ENCODE data around the gene TMEM150C. TPM values are rescaled to one million over a fixed set of nuclear protein-coding genes. Genes with fewer than 3 reads are reported as not detected.

Gene TMEM150C
- total RNA-seq, 2 experiments from 2014 or later = not detected

GRCh38 chr4:82525307-82525911 is 36.4 kb downstream of the TMEM150C start:
- no peak overlapping the region for H3K4me3 Mint-ChIP-seq
- POLR2A ChIA-PET = no interaction called here
- no peak for DNase-seq
- no peaks in the 10 kb centered on the region for H3K36me3 Mint-ChIP-seq
- no peak overlapping the region for H3K27ac Mint-ChIP-seq
- no peaks in the 10 kb centered on the region for H3K9me3 Mint-ChIP-seq
- CTCF ChIA-PET = no interaction called here
- no peaks in the 10 kb centered on the region for H3K4me1 Mint-ChIP-seq (ENCODE audit: low read depth)
- H3K27me3 Mint-ChIP-seq = peaks cover 17% of the 10 kb centered on the region
- intact Hi-C loops (cut with micrococcal nuclease) = no loop called here

GRCh38 chr4:82524570-82525152 is 37.1 kb downstream of the TMEM150C start:
- Mint-ChIP-seq H3K36me3 (no peaks in the 10 kb centered on the region), H3K4me3 (no peak overlapping the region), H3K4me1 (ENCODE audit: low read depth) (no peaks in the 10 kb centered on the region), H3K9me3 (no peaks in the 10 kb centered on the region), H3K27ac (no peak overlapping the region), H3K27me3 (peaks cover 17% of the 10 kb centered on the region)
- intact Hi-C loops (cut with micrococcal nuclease) = no loop called here
- ChIA-PET CTCF (no interaction called here), POLR2A (no interaction called here)
- DNase-seq = no peak

- CTCF ChIA-PET = interaction anchor here (1.2 kb wide), 1 partner anchor 215 kb away, joined by 3 read pairs; no protein-coding TSS in a partner anchor
- H3K4me3 Mint-ChIP-seq = no peak overlapping the region
- peaks cover 17% of the 10 kb centered on the region for H3K27me3 Mint-ChIP-seq
- DNase-seq = no peak
- no peaks in the 10 kb centered on the region for H3K4me1 Mint-ChIP-seq (ENCODE audit: low read depth)
- intact Hi-C loops (cut with micrococcal nuclease) = no loop called here
- H3K36me3 Mint-ChIP-seq = no peaks in the 10 kb centered on the region
- no peaks in the 10 kb centered on the region for H3K9me3 Mint-ChIP-seq
- H3K27ac Mint-ChIP-seq = no peak overlapping the region
- POLR2A ChIA-PET = no interaction called here
Observed at GRCh38 chr4:82523179-82523578, 38.6 kb downstream of the TMEM150C start.

- Mint-ChIP-seq H3K27me3 (peaks cover 14% of the 10 kb centered on the region), H3K4me1 (ENCODE audit: low read depth) (no peaks in the 10 kb centered on the region), H3K9me3 (no peaks in the 10 kb centered on the region), H3K27ac (no peak overlapping the region), H3K36me3 (no peaks in the 10 kb centered on the region), H3K4me3 (no peak overlapping the region)
- DNase-seq = no peak
- ChIA-PET CTCF (interaction anchor here (1.2 kb wide), 1 partner anchor 216 kb away, joined by 3 read pairs; no protein-coding TSS in a partner anchor), POLR2A (no interaction called here)
- intact Hi-C loops (cut with micrococcal nuclease) = no loop called here
Observed at GRCh38 chr4:82522472-82522871, 39.3 kb downstream of the TMEM150C start.

- CTCF ChIA-PET = no interaction called here
- intact Hi-C loops (cut with micrococcal nuclease) = no loop called here
- POLR2A ChIA-PET = no interaction called here
- peaks cover 16% of the 10 kb centered on the region for H3K27me3 Mint-ChIP-seq
- no peaks in the 10 kb centered on the region for H3K9me3 Mint-ChIP-seq
- H3K27ac Mint-ChIP-seq = no peak overlapping the region
- no peaks in the 10 kb centered on the region for H3K36me3 Mint-ChIP-seq
- H3K4me1 Mint-ChIP-seq (ENCODE audit: low read depth) = no peaks in the 10 kb centered on the region
- no peak for DNase-seq
- H3K4me3 Mint-ChIP-seq = no peak overlapping the region
Observed at GRCh38 chr4:82521283-82521682, 40.5 kb downstream of the TMEM150C start.

GRCh38 chr4:82519776-82520175 is 42.0 kb downstream of the TMEM150C start:
- no peak for DNase-seq
- intact Hi-C loops (cut with micrococcal nuclease) = no loop called here
- peaks cover 17% of the 10 kb centered on the region for H3K27me3 Mint-ChIP-seq

GRCh38 chr4:82519072-82519471 is 42.7 kb downstream of the TMEM150C start:
- Mint-ChIP-seq H3K27ac (no peak overlapping the region), H3K9me3 (no peaks in the 10 kb centered on the region), H3K36me3 (no peaks in the 10 kb centered on the region), H3K27me3 (peaks cover 17% of the 10 kb centered on the region), H3K4me1 (ENCODE audit: low read depth) (no peaks in the 10 kb centered on the region), H3K4me3 (no peak overlapping the region)
- ChIA-PET CTCF (no interaction called here), POLR2A (no interaction called here)
- intact Hi-C loops (cut with micrococcal nuclease) = no loop called here
- DNase-seq = no peak

More at GRCh38 chr4:82519776-82520175, 42.0 kb downstream of the TMEM150C start:
- POLR2A ChIA-PET = no interaction called here
- Mint-ChIP-seq H3K36me3 (no peaks in the 10 kb centered on the region), H3K4me1 (ENCODE audit: low read depth) (no peaks in the 10 kb centered on the region), H3K4me3 (no peak overlapping the region), H3K9me3 (no peaks in the 10 kb centered on the region), H3K27ac (no peak overlapping the region)
- CTCF ChIA-PET = no interaction called here

GRCh38 chr4:82517043-82517442 is 44.7 kb downstream of the TMEM150C start:
- no peak overlapping the region for H3K4me3 Mint-ChIP-seq
- POLR2A ChIA-PET = no interaction called here
- no peaks in the 10 kb centered on the region for H3K36me3 Mint-ChIP-seq
- H3K27ac Mint-ChIP-seq = no peak overlapping the region
- CTCF ChIA-PET = no interaction called here
- no peaks in the 10 kb centered on the region for H3K4me1 Mint-ChIP-seq (ENCODE audit: low read depth)
- peaks cover 20% of the 10 kb centered on the region for H3K27me3 Mint-ChIP-seq
- DNase-seq = no peak
- no peaks in the 10 kb centered on the region for H3K9me3 Mint-ChIP-seq
- intact Hi-C loops (cut with micrococcal nuclease) = no loop called here

GRCh38 chr4:82515705-82516104 is 46.1 kb downstream of the TMEM150C start:
- no peak overlapping the region for H3K4me3 Mint-ChIP-seq
- no peaks in the 10 kb centered on the region for H3K4me1 Mint-ChIP-seq (ENCODE audit: low read depth)
- H3K9me3 Mint-ChIP-seq = no peaks in the 10 kb centered on the region
- CTCF ChIA-PET = no interaction called here
- peaks cover 14% of the 10 kb centered on the region for H3K27me3 Mint-ChIP-seq
- POLR2A ChIA-PET = no interaction called here
- no peaks in the 10 kb centered on the region for H3K36me3 Mint-ChIP-seq
- H3K27ac Mint-ChIP-seq = no peak overlapping the region
- DNase-seq = no peak
- intact Hi-C loops (cut with micrococcal nuclease) = no loop called here

- POLR2A ChIA-PET = no interaction called here
- peaks cover 14% of the 10 kb centered on the region for H3K27me3 Mint-ChIP-seq
Observed at GRCh38 chr4:82513382-82513781, 48.4 kb downstream of the TMEM150C start.

GRCh38 chr4:82510216-82510615 is 51.6 kb downstream of the TMEM150C start:
- peaks cover 9% of the 10 kb centered on the region for H3K27me3 Mint-ChIP-seq
- CTCF ChIA-PET = interaction anchor here (2.3 kb wide), 1 partner anchor 229 kb away, joined by 6 read pairs; no protein-coding TSS in a partner anchor
- POLR2A ChIA-PET = no interaction called here
- DNase-seq = no peak
- H3K9me3 Mint-ChIP-seq = no peaks in the 10 kb centered on the region
- H3K36me3 Mint-ChIP-seq = no peaks in the 10 kb centered on the region
- no peak overlapping the region for H3K4me3 Mint-ChIP-seq
- no peaks in the 10 kb centered on the region for H3K4me1 Mint-ChIP-seq (ENCODE audit: low read depth)
- intact Hi-C loops (cut with micrococcal nuclease) = no loop called here
- H3K27ac Mint-ChIP-seq = no peak overlapping the region

More at GRCh38 chr4:82513382-82513781, 48.4 kb downstream of the TMEM150C start:
- CTCF ChIA-PET = no interaction called here
- H3K9me3 Mint-ChIP-seq = no peaks in the 10 kb centered on the region
- H3K36me3 Mint-ChIP-seq = no peaks in the 10 kb centered on the region
- intact Hi-C loops (cut with micrococcal nuclease) = no loop called here
- H3K4me3 Mint-ChIP-seq = no peak overlapping the region
- H3K4me1 Mint-ChIP-seq (ENCODE audit: low read depth) = no peaks in the 10 kb centered on the region
- DNase-seq = no peak
- H3K27ac Mint-ChIP-seq = no peak overlapping the region

GRCh38 chr4:82508806-82509428 is 52.9 kb downstream of the TMEM150C start:
- intact Hi-C loops (cut with micrococcal nuclease) = no loop called here
- DNase-seq = no peak
- POLR2A ChIA-PET = no interaction called here
- Mint-ChIP-seq H3K36me3 (no peaks in the 10 kb centered on the region), H3K4me1 (ENCODE audit: low read depth) (no peaks in the 10 kb centered on the region), H3K4me3 (no peak overlapping the region), H3K27ac (no peak overlapping the region), H3K27me3 (peaks cover 9% of the 10 kb centered on the region), H3K9me3 (no peaks in the 10 kb centered on the region)
- CTCF ChIA-PET = interaction anchor here (2.3 kb wide), 1 partner anchor 230 kb away, joined by 6 read pairs; no protein-coding TSS in a partner anchor

- H3K36me3 Mint-ChIP-seq = no peaks in the 10 kb centered on the region
- no peak overlapping the region for H3K4me3 Mint-ChIP-seq
- ChIA-PET CTCF (no interaction called here), POLR2A (no interaction called here)
- intact Hi-C loops (cut with micrococcal nuclease) = no loop called here
- H3K27ac Mint-ChIP-seq = no peak overlapping the region
- H3K27me3 Mint-ChIP-seq = peaks cover 5% of the 10 kb centered on the region
- H3K9me3 Mint-ChIP-seq = no peaks in the 10 kb centered on the region
- no peak for DNase-seq
- no peaks in the 10 kb centered on the region for H3K4me1 Mint-ChIP-seq (ENCODE audit: low read depth)
Observed at GRCh38 chr4:82508011-82508410, 53.8 kb downstream of the TMEM150C start.
